ENCODE results near the gene GSTO2. TPM values are rescaled to one million over a fixed set of nuclear protein-coding genes. Genes with fewer than 3 reads are reported as not detected.
A peak's percentile ranks its signal among the peaks of the same experiment; 100 is the strongest.

Gene GSTO2
- total RNA-seq, 1 donor from 2014 or later = 5.9 TPM

DNA sequence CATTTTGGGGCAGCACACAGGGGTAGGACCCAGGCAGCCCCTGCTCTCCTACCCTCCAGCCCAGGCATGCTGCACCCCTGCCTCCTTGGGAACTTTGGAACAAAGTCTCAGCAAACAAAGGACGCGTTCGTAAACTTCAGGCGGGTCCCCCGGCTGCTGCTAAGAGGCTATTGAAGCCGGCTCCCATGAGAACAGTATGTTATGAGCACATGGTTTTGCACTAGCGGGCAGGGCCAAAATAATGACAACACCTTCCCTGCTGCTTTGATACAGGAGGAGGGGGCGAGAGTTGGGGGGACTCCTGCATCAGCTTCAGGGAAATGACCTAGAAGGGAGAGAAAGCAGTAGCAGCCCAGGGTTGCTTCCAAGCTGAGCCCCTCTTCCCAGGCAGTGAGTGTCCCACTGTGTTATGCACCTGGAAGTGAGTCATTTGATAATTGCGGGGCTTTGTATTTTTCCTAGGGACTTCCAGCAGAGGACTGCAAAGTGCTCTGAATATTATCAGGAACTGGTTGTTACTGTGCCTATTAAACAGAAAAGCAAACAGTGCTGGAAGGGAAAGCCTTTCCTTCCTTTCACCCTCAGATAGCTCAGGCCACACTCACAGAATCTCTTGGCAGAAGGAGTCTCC is 62.3 kb downstream of the GSTO2 start:
- Mint-ChIP-seq H3K27ac (ENCODE audit: unreplicated experiment) (peak overlapping the region; percentile 62), H3K4me1 (ENCODE audit: unreplicated experiment) (peaks cover 71% of the 10 kb centered on the region), H3K9me3 (ENCODE audit: unreplicated experiment) (no peaks in the 10 kb centered on the region), H3K36me3 (ENCODE audit: low read depth, unreplicated experiment) (peaks cover 16% of the 10 kb centered on the region), H3K4me3 (ENCODE audit: unreplicated experiment) (peak overlapping the region; percentile 42), H3K27me3 (ENCODE audit: unreplicated experiment) (peaks cover 14% of the 10 kb centered on the region)
- TF ChIP-seq, protein P1, sequence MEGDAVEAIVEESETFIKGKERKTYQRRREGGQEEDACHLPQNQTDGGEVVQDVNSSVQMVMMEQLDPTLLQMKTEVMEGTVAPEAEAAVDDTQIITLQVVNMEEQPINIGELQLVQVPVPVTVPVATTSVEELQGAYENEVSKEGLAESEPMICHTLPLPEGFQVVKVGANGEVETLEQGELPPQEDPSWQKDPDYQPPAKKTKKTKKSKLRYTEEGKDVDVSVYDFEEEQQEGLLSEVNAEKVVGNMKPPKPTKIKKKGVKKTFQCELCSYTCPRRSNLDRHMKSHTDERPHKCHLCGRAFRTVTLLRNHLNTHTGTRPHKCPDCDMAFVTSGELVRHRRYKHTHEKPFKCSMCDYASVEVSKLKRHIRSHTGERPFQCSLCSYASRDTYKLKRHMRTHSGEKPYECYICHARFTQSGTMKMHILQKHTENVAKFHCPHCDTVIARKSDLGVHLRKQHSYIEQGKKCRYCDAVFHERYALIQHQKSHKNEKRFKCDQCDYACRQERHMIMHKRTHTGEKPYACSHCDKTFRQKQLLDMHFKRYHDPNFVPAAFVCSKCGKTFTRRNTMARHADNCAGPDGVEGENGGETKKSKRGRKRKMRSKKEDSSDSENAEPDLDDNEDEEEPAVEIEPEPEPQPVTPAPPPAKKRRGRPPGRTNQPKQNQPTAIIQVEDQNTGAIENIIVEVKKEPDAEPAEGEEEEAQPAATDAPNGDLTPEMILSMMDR (IDR thresholded peaks at IDR 0.05; ENCODE audit: unreplicated experiment) = no peak
- no peak for DNase-seq (ENCODE audit: low spot score)

DNA sequence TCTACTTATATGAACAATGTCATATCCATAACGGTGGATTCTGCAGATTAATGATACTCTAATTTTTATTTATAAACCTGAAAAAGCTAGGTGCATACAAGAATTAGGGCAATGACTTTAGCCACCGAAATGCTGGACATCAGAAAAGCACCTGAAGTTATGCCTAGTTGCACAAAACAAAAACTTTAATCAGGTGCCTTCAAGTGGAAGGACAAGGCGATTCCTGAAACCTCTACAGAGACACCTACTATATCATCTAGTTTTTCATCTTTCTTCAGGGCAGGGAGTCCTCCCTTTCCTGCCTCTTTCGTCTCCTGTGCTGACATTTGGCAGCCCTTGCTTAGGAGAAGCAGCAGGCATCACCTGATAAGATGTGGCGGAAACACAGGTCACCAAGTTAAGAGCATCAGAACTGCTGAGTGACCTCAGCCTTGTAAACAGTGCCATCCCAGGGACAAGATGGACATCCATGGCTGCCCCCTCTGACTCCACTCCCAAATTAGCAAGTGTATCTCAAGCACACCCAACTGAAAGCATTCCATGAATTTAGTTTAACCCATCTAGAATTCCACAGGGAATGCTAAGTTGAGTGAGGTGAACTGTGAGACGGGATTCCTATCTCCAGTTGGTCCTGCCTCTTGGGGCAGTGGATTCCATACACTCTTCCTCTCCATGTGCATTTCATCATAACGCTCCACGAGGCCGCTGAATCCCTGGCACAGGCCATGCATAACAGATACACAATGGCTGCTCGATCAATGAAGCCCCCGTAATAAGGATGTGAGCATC is 63.5 kb downstream of the GSTO2 start:
- peaks cover 17% of the 10 kb centered on the region for H3K36me3 Mint-ChIP-seq (ENCODE audit: low read depth, unreplicated experiment)
- peaks cover 6% of the 10 kb centered on the region for H3K27me3 Mint-ChIP-seq (ENCODE audit: unreplicated experiment)
- no peak for DNase-seq (ENCODE audit: low spot score)
- H3K4me3 Mint-ChIP-seq (ENCODE audit: unreplicated experiment) = no peak overlapping the region
- peaks cover 65% of the 10 kb centered on the region for H3K4me1 Mint-ChIP-seq (ENCODE audit: unreplicated experiment)
- no peaks in the 10 kb centered on the region for H3K9me3 Mint-ChIP-seq (ENCODE audit: unreplicated experiment)
- TF ChIP-seq, protein P1 (IDR thresholded peaks at IDR 0.05; ENCODE audit: unreplicated experiment) = no peak
- H3K27ac Mint-ChIP-seq (ENCODE audit: unreplicated experiment) = peak overlapping the region; percentile 62

DNA sequence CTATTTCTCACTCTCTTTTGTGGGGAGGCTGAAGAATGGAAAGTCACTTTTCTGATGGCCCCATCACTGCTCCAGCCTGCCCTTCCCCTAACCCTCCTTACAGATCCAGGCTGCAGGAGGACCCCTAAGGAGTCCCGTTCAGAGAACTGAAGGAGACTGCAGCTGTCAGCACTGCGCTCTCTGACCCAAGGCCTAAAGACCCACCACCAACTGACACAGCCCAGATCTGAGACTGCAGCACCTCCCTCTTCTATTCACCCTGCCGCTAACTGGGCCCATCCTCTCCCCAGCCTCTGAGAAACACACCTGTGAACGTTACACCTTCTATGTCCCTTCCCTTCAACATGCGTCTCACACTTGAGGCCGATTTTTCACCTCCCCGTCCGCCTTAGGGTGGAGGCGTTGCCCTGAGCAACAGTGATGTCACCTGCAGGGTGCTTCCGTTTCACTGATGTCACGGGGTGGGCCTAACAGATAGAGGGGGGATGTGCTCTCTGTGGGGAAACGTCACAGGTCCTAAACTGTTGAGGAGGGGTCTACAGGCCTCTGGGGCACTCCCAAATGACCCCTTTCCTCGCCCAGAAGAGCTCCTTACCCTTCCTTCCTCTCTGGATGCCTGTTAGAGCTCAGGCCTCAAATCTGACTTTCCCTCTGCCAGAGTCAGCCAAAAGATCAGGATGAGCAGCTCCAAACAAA is 64.2 kb downstream of the GSTO2 start:
- DNase-seq (ENCODE audit: low spot score) = no peak
- Mint-ChIP-seq H3K9me3 (ENCODE audit: unreplicated experiment) (no peaks in the 10 kb centered on the region), H3K27ac (ENCODE audit: unreplicated experiment) (peak overlapping the region; percentile 59), H3K27me3 (ENCODE audit: unreplicated experiment) (peaks cover 4% of the 10 kb centered on the region), H3K4me1 (ENCODE audit: unreplicated experiment) (peaks cover 57% of the 10 kb centered on the region), H3K36me3 (ENCODE audit: low read depth, unreplicated experiment) (peaks cover 17% of the 10 kb centered on the region), H3K4me3 (ENCODE audit: unreplicated experiment) (no peak overlapping the region)
- TF ChIP-seq, protein P1 (IDR thresholded peaks at IDR 0.05; ENCODE audit: unreplicated experiment) = no peak

DNA sequence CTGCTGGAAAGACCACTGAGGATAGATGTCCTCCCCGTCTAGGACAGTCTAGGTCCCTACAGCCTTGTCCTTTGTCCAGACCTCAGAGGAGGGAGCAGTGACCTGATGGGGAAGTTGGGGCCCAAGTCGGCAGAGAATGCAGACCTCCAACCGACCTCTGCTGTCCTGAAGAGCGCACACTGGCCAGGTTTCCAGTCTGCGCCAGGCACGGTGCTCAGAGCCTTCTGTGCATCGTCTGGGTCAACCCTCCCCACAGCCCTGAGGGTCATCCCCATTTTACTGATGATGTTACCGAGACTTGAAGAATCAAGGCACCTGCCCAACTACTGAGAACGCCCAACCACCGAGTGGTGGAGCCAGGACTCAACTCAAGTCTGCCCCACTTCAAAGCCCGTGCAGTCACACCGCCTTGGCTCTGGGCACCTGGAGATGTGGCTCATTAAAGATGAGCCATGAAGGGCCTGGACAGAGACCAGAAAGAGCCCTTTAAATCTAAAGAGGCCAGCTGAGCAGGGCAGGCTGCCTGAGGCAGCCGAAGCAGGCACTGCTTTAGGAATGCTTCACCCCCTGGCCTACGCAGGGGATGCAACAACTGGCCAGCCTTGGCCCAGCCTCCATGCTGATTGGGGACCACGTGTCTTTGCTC is 64.9 kb downstream of the GSTO2 start:
- Mint-ChIP-seq H3K9me3 (ENCODE audit: unreplicated experiment) (no peaks in the 10 kb centered on the region), H3K4me1 (ENCODE audit: unreplicated experiment) (peaks cover 53% of the 10 kb centered on the region), H3K4me3 (ENCODE audit: unreplicated experiment) (no peak overlapping the region), H3K27ac (ENCODE audit: unreplicated experiment) (no peak overlapping the region), H3K36me3 (ENCODE audit: low read depth, unreplicated experiment) (peaks cover 17% of the 10 kb centered on the region), H3K27me3 (ENCODE audit: unreplicated experiment) (peaks cover 6% of the 10 kb centered on the region)
- DNase-seq (ENCODE audit: low spot score) = no peak
- TF ChIP-seq, protein P1 (IDR thresholded peaks at IDR 0.05; ENCODE audit: unreplicated experiment) = no peak

Data from endothelial cell (in vitro differentiated cells).